ENCODE data around the gene SWT1. TPM values are rescaled to one million over a fixed set of nuclear protein-coding genes. Genes with fewer than 3 reads are reported as not detected.

SWT1 gene
- total and polyA plus RNA-seq, 2 of the 4 experiments (the other 2 are of a cell fraction): 0.82 to 2.7 TPM

DNA sequence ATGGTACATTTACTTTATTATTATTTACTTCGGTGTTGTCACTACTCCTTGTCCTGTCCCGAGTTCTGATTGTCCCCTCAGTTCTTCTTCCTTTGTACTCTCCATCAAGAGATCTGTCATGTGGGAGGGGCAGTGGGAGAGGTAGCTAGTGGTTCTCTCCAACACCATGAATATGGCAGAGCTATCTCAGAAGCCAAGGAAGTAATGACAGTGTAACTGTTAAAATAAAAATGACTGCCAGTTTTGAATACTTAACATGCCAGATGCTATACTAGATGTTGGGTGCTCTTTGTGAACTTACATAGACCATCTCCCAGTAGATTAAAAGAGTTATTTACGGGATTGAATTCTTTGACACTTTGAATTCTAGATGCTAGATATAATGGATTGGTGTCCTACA lies 131.5 kb downstream of the SWT1 start:
- dilution Hi-C loops (cut with HindIII; ENCODE audit: low sequenced_read_pairs, unreplicated experiment) (no loop called here), intact Hi-C loops (cut with micrococcal nuclease) (no loop called here), in situ Hi-C loops (cut with MboI; ENCODE audit: low sequenced_read_pairs) (no loop called here)
- ChIA-PET POLR2A (ENCODE audit: unreplicated experiment) (no interaction called here), CTCF (no interaction called here)
- H4K5ac ChIP-seq (ENCODE audit: low read depth, low read length): no peak overlapping the region
- no peak overlapping the region for H3K14ac ChIP-seq (replicated peaks; ENCODE audit: low read depth, low read length)
- no CpG with 5 or more reads among the region's 3 CpGs for WGBS, 2 experiments (ENCODE audit: extremely low coverage in 2 of 2, insufficient read length in 1 of 2)
- H3K4me2 ChIP-seq (ENCODE audit: low read depth, low read length): no peak overlapping the region
- 0 out of 2 replicates have a peak, but pooled peaks cover 2% of the 10 kb centered on the region for H3K9me1 ChIP-seq (ENCODE audit: insufficient read depth, low read length)
- H2BK15ac ChIP-seq (ENCODE audit: low read depth, low read length): no peak overlapping the region
- no peak overlapping the region for H3K18ac ChIP-seq (ENCODE audit: low read depth, low read length)
- H2BK5ac ChIP-seq (ENCODE audit: low read depth, low read length, poor library complexity, severe bottlenecking): no peak overlapping the region
- H3K9me3 ChIP-seq (ENCODE audit: control insufficient read depth, insufficient read depth, low read length): no peaks in the 10 kb centered on the region
- H3K9ac ChIP-seq (ENCODE audit: low read depth, low read length): no peak overlapping the region
- DNase-seq (no peak), ATAC-seq (ENCODE audit: low read depth) (no peak)
- H4K20me1 ChIP-seq (ENCODE audit: insufficient read depth, low read length): no peaks in the 10 kb centered on the region
- no peak overlapping the region for H2BK120ac ChIP-seq (ENCODE audit: low read depth, low read length)
- no peak overlapping the region for H3K4me3 ChIP-seq (ENCODE audit: insufficient read depth, low read depth, low read length)
- BruUV-seq (replicated peaks): no TSS peak
- no peak overlapping the region for H2BK20ac ChIP-seq (ENCODE audit: low read depth, low read length)
- no peak overlapping the region for H4K8ac ChIP-seq (ENCODE audit: low read depth in 2 of 2, low read length in 2 of 2)
- H3K36me3 ChIP-seq (ENCODE audit: control insufficient read depth, insufficient read depth, low read length): no peaks in the 10 kb centered on the region
- no peak overlapping the region for H3K56ac ChIP-seq (ENCODE audit: extremely low read depth, insufficient read depth, low read length)
- no peak overlapping the region for H3K23ac ChIP-seq (ENCODE audit: low read depth, low read length)
- no peak overlapping the region for H2AK5ac ChIP-seq (ENCODE audit: low read depth, low read length)
- no peak overlapping the region for H3K4ac ChIP-seq (ENCODE audit: low read depth, low read length)
- no peak for TF ChIP-seq CHD1 (IDR thresholded peaks at IDR 0.05; ENCODE audit: low read depth, low read length)
- TF ChIP-seq, protein P1, sequence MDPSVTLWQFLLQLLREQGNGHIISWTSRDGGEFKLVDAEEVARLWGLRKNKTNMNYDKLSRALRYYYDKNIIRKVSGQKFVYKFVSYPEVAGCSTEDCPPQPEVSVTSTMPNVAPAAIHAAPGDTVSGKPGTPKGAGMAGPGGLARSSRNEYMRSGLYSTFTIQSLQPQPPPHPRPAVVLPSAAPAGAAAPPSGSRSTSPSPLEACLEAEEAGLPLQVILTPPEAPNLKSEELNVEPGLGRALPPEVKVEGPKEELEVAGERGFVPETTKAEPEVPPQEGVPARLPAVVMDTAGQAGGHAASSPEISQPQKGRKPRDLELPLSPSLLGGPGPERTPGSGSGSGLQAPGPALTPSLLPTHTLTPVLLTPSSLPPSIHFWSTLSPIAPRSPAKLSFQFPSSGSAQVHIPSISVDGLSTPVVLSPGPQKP (IDR thresholded peaks at IDR 0.05; ENCODE audit: borderline replicate concordance, low read depth, low read length): no peak
- TF ChIP-seq MXI1 (IDR thresholded peaks at IDR 0.05; ENCODE audit: borderline replicate concordance, low read depth, low read length): no peak
- TF ChIP-seq BHLHE40 (IDR thresholded peaks at IDR 0.05; ENCODE audit: low read depth, low read length): no peak
- no peak for TF ChIP-seq CEBPB (IDR thresholded peaks at IDR 0.05; ENCODE audit: low read depth, low read length)
- TF ChIP-seq MAFK (IDR thresholded peaks at IDR 0.05; ENCODE audit: low read depth, low read length): no peak
- TF ChIP-seq RCOR1 (IDR thresholded peaks at IDR 0.05; ENCODE audit: insufficient replicate concordance, low read length): no peak
- no peak for TF ChIP-seq RAD21 (IDR thresholded peaks at IDR 0.05; ENCODE audit: low read length)
- TF ChIP-seq SMC3 (IDR thresholded peaks at IDR 0.05; ENCODE audit: low read depth, low read length): no peak
- TF ChIP-seq, protein P2, sequence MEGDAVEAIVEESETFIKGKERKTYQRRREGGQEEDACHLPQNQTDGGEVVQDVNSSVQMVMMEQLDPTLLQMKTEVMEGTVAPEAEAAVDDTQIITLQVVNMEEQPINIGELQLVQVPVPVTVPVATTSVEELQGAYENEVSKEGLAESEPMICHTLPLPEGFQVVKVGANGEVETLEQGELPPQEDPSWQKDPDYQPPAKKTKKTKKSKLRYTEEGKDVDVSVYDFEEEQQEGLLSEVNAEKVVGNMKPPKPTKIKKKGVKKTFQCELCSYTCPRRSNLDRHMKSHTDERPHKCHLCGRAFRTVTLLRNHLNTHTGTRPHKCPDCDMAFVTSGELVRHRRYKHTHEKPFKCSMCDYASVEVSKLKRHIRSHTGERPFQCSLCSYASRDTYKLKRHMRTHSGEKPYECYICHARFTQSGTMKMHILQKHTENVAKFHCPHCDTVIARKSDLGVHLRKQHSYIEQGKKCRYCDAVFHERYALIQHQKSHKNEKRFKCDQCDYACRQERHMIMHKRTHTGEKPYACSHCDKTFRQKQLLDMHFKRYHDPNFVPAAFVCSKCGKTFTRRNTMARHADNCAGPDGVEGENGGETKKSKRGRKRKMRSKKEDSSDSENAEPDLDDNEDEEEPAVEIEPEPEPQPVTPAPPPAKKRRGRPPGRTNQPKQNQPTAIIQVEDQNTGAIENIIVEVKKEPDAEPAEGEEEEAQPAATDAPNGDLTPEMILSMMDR (conservative IDR thresholded peaks at IDR 0.05; ENCODE audit: low read depth, low read length): no peak
- no peak for TF ChIP-seq USF2 (IDR thresholded peaks at IDR 0.05; ENCODE audit: low read depth, low read length)
- TF ChIP-seq POLR2A (IDR thresholded peaks at IDR 0.05; ENCODE audit: low read depth, low read length): no peak
- TF ChIP-seq FOS (IDR thresholded peaks at IDR 0.05; ENCODE audit: low read depth, low read length): no peak
- TF ChIP-seq NFE2L2 (IDR thresholded peaks at IDR 0.05; ENCODE audit: low read depth, low read length): no peak
- H3K4me1 ChIP-seq (ENCODE audit: control insufficient read depth, insufficient read depth, low read length): peaks cover 7% of the 10 kb centered on the region
- no peaks in the 10 kb centered on the region for H3K79me1 ChIP-seq (ENCODE audit: low read depth in 1 of 2, low read length in 2 of 2)
- H4K91ac ChIP-seq (ENCODE audit: insufficient read depth, low read depth, low read length): no peak overlapping the region
- H2AK9ac ChIP-seq (replicated peaks; ENCODE audit: low read depth, low read length, poor library complexity): no peak overlapping the region
- H3K27ac ChIP-seq (ENCODE audit: insufficient read depth, low read length): no peak overlapping the region
- no peaks in the 10 kb centered on the region for H3K27me3 ChIP-seq (ENCODE audit: control insufficient read depth, insufficient read depth, low read length)
- no peak overlapping the region for H2AFZ ChIP-seq (replicated peaks; ENCODE audit: low read length, poor library complexity)

All from IMR-90 (cell line).